Adrenal gland (tissue), 12 donors: ENCODE measurements around the gene EVI5L. TPM values are rescaled to one million over a fixed set of nuclear protein-coding genes. Genes with fewer than 3 reads are reported as not detected.

ENCODE experiments used
- DNase-seq, 7 donors: peaks; one replicate each; pipeline ENCODE4 v3.0.0-alpha.2; 2019 to 2020
- H3K27ac ChIP-seq, 5 donors: fragments of 200-600 bp; sonication (generic) in 4 of 5; 1 replicate in 3 of 5; 2 replicates in 2 of 5; pipeline versions ENCODE4 v1.5.1 to v1.8.0; 2016 to 2020; ENCODE audit warnings: mild to moderate bottlenecking in 1 of 5
- H3K27me3 ChIP-seq: fragments of 200-600 bp; 2 replicates; pipeline ENCODE4 v1.8.0; 2021
- H3K36me3 ChIP-seq, 2 donors: fragments of 200-600 bp; replicated peaks in 1 of 2; 1 replicate in 1 of 2; 2 replicates in 1 of 2; pipeline versions ENCODE4 v1.5.1 to v1.8.0; 2018 to 2022
- H3K4me1 ChIP-seq, 2 donors: fragments of 200-600 bp; replicated peaks in 1 of 2; 1 replicate in 1 of 2; 2 replicates in 1 of 2; pipeline versions ENCODE4 v1.5.1 to v1.8.0; 2018 to 2021
- H3K4me3 ChIP-seq, 4 donors: fragments of 200-600 bp; sonication (generic) in 3 of 4; one replicate each; pipeline ENCODE4 v1.5.1; 2016 to 2018
- H3K9me3 ChIP-seq, 3 donors: fragments of 200-600 bp; sonication (generic) in 1 of 3; replicated peaks in 1 of 3; 1 replicate in 2 of 3; 2 replicates in 1 of 3; pipeline versions ENCODE4 v1.5.1 to v1.8.0; 2016 to 2021
- CTCF ChIP-seq, 6 experiments: fragments of 450-650 bp in 4 of 6; fragments of 200-600 bp in 2 of 6; sonication (generic) in 1 of 6; IDR thresholded peaks; 1 replicate in 5 of 6; 2 replicates in 1 of 6; pipeline versions ENCODE4 v1.5.1 to v1.8.0; 2016 to 2021; ENCODE audit warnings: antibody characterized with exemption in 6 of 6, mild to moderate bottlenecking in 2 of 6, moderate library complexity in 1 of 6
- POLR2A ChIP-seq, 2 donors: fragments of 450-650 bp; IDR thresholded peaks; one replicate each; pipeline ENCODE4 v1.6.1; 2017; ENCODE audit warnings: antibody characterized with exemption in 2 of 2, mild to moderate bottlenecking in 2 of 2, moderate library complexity in 1 of 2
- WGBS, 4 donors: extraction: QIAGEN DNeasy Blood & Tissue Kit in 2 of 4; methylation state at CpG; one replicate each; pipeline versions ENCODE4 v1.1.5 to v1.1.7; 2013 to 2017; 5-methylcytosine and 5-hydroxymethylcytosine counted together
- intact Hi-C, 2 donors: fragments of 100-400 bp; cut with DNase I; formaldehyde crosslinking; loops; one replicate each; pipeline versions ENCODE4 v1.14.1 to v1.15.0; 2022 to 2023
- polyA plus RNA-seq, 3 donors: library from polyadenylated mRNA; stranded (reverse); fragments of 200-250 nt in 2 of 3; fragments of 350-450 nt in 1 of 3; fragmentation: Illumina TruSeq in 1 of 3; extraction: RNeasy Lipid Tissue Mini Kit (QIAGEN cat#74804) in 1 of 3; gene quantifications; one replicate each; pipeline ENCODE4 v1.2.3, GENCODE V29; 2013 to 2014
- total RNA-seq, 9 donors: library from RNA; depleted of rRNA in 4 of 9; stranded (reverse); fragments of >200 nt in 4 of 9; fragments of 120-200 nt in 1 of 9; fragmentation: NEBNext Ultra II Directional in 1 of 9; extraction: Animal tissue kit (Norgen Biotek cat#: 25700) in 1 of 9; gene quantifications; one replicate each; pipeline versions ENCODE4 v1.1.0 to v1.2.4, GENCODE V29; 2013 to 2023
- donor health status: healthy with polysubstance abuse.
- donor health status: Bipolar disorder and iron deficiency.
- donor health status: DM: yes; HTN: yes; CAD: no.
- donor health status: DM: no; HTN: no; CAD: no.
- donor health status: DM: no; HTN: no; CAD: no.
- donor health status: DM: yes; HTN: yes; CAD: no.

The EVI5L gene
- total and polyA plus RNA-seq, 12 donors: 8.8 to 22.2 (median 20.5) TPM

- TF ChIP-seq CTCF (IDR thresholded peaks at IDR 0.05): no peak
- TF ChIP-seq POLR2A (IDR thresholded peaks at IDR 0.05): no peak
- Histone ChIP-seq H3K27ac (no peak overlapping the region), H3K9me3 (no peaks in the 10 kb centered on the region), H3K27me3 (no peaks in the 10 kb centered on the region), H3K4me3 (no peak overlapping the region), H3K36me3 (no peaks in the 10 kb centered on the region), H3K4me1 (peaks cover 16 to 21% of the 10 kb centered on the region in 2 donors)
- DNase-seq: no peak
- 77 to 85% (median 82%) methylated on average over 7 to 21 of the region's 21 CpGs for WGBS, 4 donors
- intact Hi-C loops: loop anchor here in 1 of 2 donors (5.0 kb wide), 1 partner anchor 38 kb away; the partner anchor contains the start of gene MAP2K7
Measured at GRCh38 chr19:7863971-7864689, 34.1 kb downstream of the EVI5L start.

- Histone ChIP-seq H3K4me1 (peaks cover 18 to 26% of the 10 kb centered on the region in 2 donors), H3K4me3 (no peak overlapping the region), H3K27me3 (no peaks in the 10 kb centered on the region), H3K36me3 (no peaks in the 10 kb centered on the region), H3K27ac (no peak overlapping the region), H3K9me3 (no peaks in the 10 kb centered on the region)
- TF ChIP-seq CTCF (IDR thresholded peaks at IDR 0.05): no peak
- TF ChIP-seq POLR2A (IDR thresholded peaks at IDR 0.05): no peak
- no peak for DNase-seq
- intact Hi-C loops: loop anchor here in 1 of 2 donors (5.0 kb wide), 1 partner anchor 38 kb away; the partner anchor contains the start of gene MAP2K7
- 70 to 78% (median 74%) methylated on average over 9 to 18 of the region's 18 CpGs for WGBS, 4 donors
Measured at GRCh38 chr19:7864690-7865074, 34.7 kb downstream of the EVI5L start.

GRCh38 chr19:7865262-7865911 lies 35.4 kb downstream of the EVI5L start:
- TF ChIP-seq CTCF (IDR thresholded peaks at IDR 0.05): no peak
- no peak for TF ChIP-seq POLR2A (IDR thresholded peaks at IDR 0.05)
- no peaks in the 10 kb centered on the region for H3K36me3 ChIP-seq
- H3K4me3 ChIP-seq: no peak overlapping the region
- 56 to 71% (median 68%) methylated on average over 9 to 10 of the region's 10 CpGs for WGBS, 4 donors
- no peak overlapping the region for H3K27ac ChIP-seq
- no peaks in the 10 kb centered on the region for H3K27me3 ChIP-seq
- H3K9me3 ChIP-seq: no peaks in the 10 kb centered on the region
- intact Hi-C loops: no loop called here
- H3K4me1 ChIP-seq: peaks cover 23 to 29% of the 10 kb centered on the region in 2 donors
- no peak for DNase-seq

- H3K36me3 ChIP-seq: no peaks in the 10 kb centered on the region
- no peak overlapping the region for H3K4me3 ChIP-seq
- TF ChIP-seq CTCF (IDR thresholded peaks at IDR 0.05): no peak
- TF ChIP-seq POLR2A (IDR thresholded peaks at IDR 0.05): no peak
- no peaks in the 10 kb centered on the region for H3K9me3 ChIP-seq
- no peak overlapping the region for H3K27ac ChIP-seq
- H3K27me3 ChIP-seq: no peaks in the 10 kb centered on the region
- peaks cover 22 to 30% of the 10 kb centered on the region in 2 donors for H3K4me1 ChIP-seq
- DNase-seq: peak in 2 of 7 donors; percentile 33 to 50
- intact Hi-C loops: no loop called here
- 56 to 69% (median 62%) methylated on average over 2 to 12 of the region's 12 CpGs for WGBS, 4 donors
Measured at GRCh38 chr19:7866399-7867091, 36.5 kb downstream of the EVI5L start.
